GM12892 (cell line): ENCODE results near the gene RTBDN.
"Not testable (repeated sequence)": the region's sequence is repeated elsewhere in the genome, so short reads cannot be mapped to it uniquely, and the experiment has no call there.

Experiments
- DNase-seq: peaks from one replicate; pipeline ENCODE4 v3.0.0; 2011; ENCODE audit not compliant: insufficient read length
- FAIRE-seq: peaks from 2 replicates; lab custom pipeline; 2011; peaks lifted over from hg19 to GRCh38; lab: Jason Lieb, UNC
- POLR2A ChIP-seq: IDR thresholded peaks from 2 replicates; pipeline ENCODE4 v1.6.1; 2011; ENCODE audit warnings: low read depth, low read length, control low read depth
- POLR2AphosphoS5 ChIP-seq: IDR thresholded peaks from 2 replicates; pipeline ENCODE4 v1.6.1; 2011; ENCODE audit warnings: low read depth, low read length, control low read depth
- TAF1 ChIP-seq: IDR thresholded peaks from 2 replicates; pipeline ENCODE4 v1.6.1; 2011; ENCODE audit warnings: low read depth, mild to moderate bottlenecking, control low read depth, low read length, borderline replicate concordance

RTBDN gene

GRCh38 chr19:12804051-12804450 lies 30.3 kb downstream of the RTBDN start:
- DNase-seq (no peak), FAIRE-seq (no peak)
- no peak for TF ChIP-seq POLR2A
- no peak for TF ChIP-seq TAF1
- TF ChIP-seq POLR2AphosphoS5, result no peak

- TF ChIP-seq POLR2A, result no peak
- TF ChIP-seq TAF1, result no peak
- no peak for TF ChIP-seq POLR2AphosphoS5
- no peak for FAIRE-seq
- DNase-seq, result no peak
Observed at GRCh38 chr19:12802267-12803106, 31.9 kb downstream of the RTBDN start.

- peak; percentile 97 for TF ChIP-seq POLR2AphosphoS5
- peak; percentile 71 for TF ChIP-seq TAF1
- peak; percentile 98 for TF ChIP-seq POLR2A
- peak; percentile 78 for FAIRE-seq
- peak; percentile 74 for DNase-seq
Observed at GRCh38 chr19:12801466-12802266, 32.7 kb downstream of the RTBDN start, which contains the start of the genes PRDX2 and THSD8. PRDX2 (minus strand) TSS chr19:12801800; CDS start chr19:12801261, 539 bp downstream. THSD8 (plus strand) TSS chr19:12802069; CDS start chr19:12802072, 3 bp downstream.

GRCh38 chr19:12800923-12801465 lies 33.4 kb downstream of the RTBDN start:
- TF ChIP-seq TAF1 (no peak), POLR2A (no peak), POLR2AphosphoS5 (no peak)
- DNase-seq (no peak), FAIRE-seq (no peak)

GRCh38 chr19:12800466-12800770 lies 34.0 kb downstream of the RTBDN start:
- TF ChIP-seq POLR2A (no peak), POLR2AphosphoS5 (no peak), TAF1 (no peak)
- FAIRE-seq (no peak), DNase-seq (no peak)

GRCh38 chr19:12799742-12800465 lies 34.5 kb downstream of the RTBDN start:
- FAIRE-seq, result no peak
- TF ChIP-seq POLR2AphosphoS5 (no peak), TAF1 (no peak), POLR2A (no peak)
- DNase-seq, result no peak

GRCh38 chr19:12797607-12798006 lies 36.8 kb downstream of the RTBDN start:
- not testable (repeated sequence) for FAIRE-seq, DNase-seq

- no peak for TF ChIP-seq POLR2AphosphoS5
- no peak for TF ChIP-seq TAF1
- TF ChIP-seq POLR2A, result no peak
- FAIRE-seq (no peak), DNase-seq (no peak)
Observed at GRCh38 chr19:12797141-12797587, 37.2 kb downstream of the RTBDN start.

- TF ChIP-seq TAF1 (no peak), POLR2AphosphoS5 (no peak; the same call in 1 of the 2 replicates), POLR2A (no peak)
- FAIRE-seq, result peak; percentile 84
- DNase-seq, result no peak
Observed at GRCh38 chr19:12796146-12797071, 38.0 kb downstream of the RTBDN start.

- FAIRE-seq (no peak), DNase-seq (no peak)
- TF ChIP-seq POLR2A (no peak), POLR2AphosphoS5 (no peak), TAF1 (no peak)
Observed at GRCh38 chr19:12794971-12795381, 39.4 kb downstream of the RTBDN start.
